ENCODE results near the gene LRBA. TPM values are rescaled to one million over a fixed set of nuclear protein-coding genes. Genes with fewer than 3 reads are reported as not detected.

Gene LRBA
- polyA plus RNA-seq, 1 donor: 52.8 TPM

- peak overlapping the region; percentile 62 for H3K4me3 ChIP-seq (ENCODE audit: low read length)
- peaks cover 18% of the 10 kb centered on the region for H3K36me3 ChIP-seq (ENCODE audit: control insufficient read depth, insufficient read depth, low read length)
- no CpG with 5 or more reads among the region's 66 CpGs for WGBS (ENCODE audit: insufficient coverage, low lambda C conversion rate)
- peak overlapping the region; percentile 52 for H3K27ac ChIP-seq (ENCODE audit: low read length)
- H3K27me3 ChIP-seq (ENCODE audit: control insufficient read depth, insufficient read depth, low read length): peaks cover 10% of the 10 kb centered on the region
- no peaks in the 10 kb centered on the region for H3K4me1 ChIP-seq (ENCODE audit: control insufficient read depth, insufficient read depth, low read length)
- peak in 1 of 2 donors; percentile 64 for DNase-seq
- H3K9me3 ChIP-seq (ENCODE audit: control insufficient read depth, low read depth, low read length): peaks cover 21% of the 10 kb centered on the region
Observed at GRCh38 chr4:150579551-150580234, 435.4 kb downstream of the LRBA start.

DNA sequence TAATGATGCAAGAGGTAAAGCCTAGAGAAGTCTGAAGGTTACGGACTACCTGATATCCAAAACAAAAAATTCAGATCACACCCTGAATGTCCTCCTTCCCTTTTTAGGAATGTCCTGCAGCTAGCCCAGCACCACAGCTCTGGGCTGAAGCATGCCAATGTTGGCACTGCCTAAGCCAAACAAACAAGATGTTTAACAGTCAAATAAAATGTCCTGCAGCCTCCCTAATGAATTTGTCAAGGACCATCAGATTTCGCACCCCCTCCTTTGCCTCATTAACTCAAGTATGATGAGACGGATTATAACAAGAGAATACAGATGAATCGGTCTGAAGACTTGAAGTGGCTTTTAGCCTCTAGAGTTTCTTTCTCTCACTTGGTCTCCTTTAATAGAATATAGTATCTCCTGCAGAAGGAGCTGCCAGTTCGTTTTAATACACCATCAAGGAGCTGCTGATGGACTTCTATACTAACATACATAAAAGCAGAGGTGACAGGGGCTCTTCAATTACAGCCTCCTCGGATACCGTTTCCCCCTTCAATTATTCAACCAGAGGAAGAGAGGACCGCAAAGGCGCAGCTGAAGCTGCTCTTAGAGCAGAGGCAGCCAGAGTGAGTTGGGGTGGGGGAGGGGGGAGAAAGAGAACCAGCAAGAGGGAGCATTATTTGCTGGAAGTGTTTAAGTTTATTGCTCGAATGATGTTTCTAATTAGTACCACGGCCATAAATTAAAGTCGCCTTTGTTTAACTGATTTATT, 436.2 kb downstream of the LRBA start:
- Histone ChIP-seq H3K4me1 (ENCODE audit: control insufficient read depth, insufficient read depth, low read length) (no peaks in the 10 kb centered on the region), H3K9me3 (ENCODE audit: control insufficient read depth, low read depth, low read length) (peaks cover 20% of the 10 kb centered on the region), H3K27me3 (ENCODE audit: control insufficient read depth, insufficient read depth, low read length) (peaks cover 10% of the 10 kb centered on the region), H3K4me3 (ENCODE audit: low read length) (peak overlapping the region; percentile 62), H3K27ac (ENCODE audit: low read length) (peak overlapping the region; percentile 52), H3K36me3 (ENCODE audit: control insufficient read depth, insufficient read depth, low read length) (peaks cover 16% of the 10 kb centered on the region)
- 56% methylated on average over 3 of the region's 12 CpGs for WGBS (ENCODE audit: insufficient coverage, low lambda C conversion rate)
- DNase-seq: peak in 1 of 2 donors; percentile 44

DNA sequence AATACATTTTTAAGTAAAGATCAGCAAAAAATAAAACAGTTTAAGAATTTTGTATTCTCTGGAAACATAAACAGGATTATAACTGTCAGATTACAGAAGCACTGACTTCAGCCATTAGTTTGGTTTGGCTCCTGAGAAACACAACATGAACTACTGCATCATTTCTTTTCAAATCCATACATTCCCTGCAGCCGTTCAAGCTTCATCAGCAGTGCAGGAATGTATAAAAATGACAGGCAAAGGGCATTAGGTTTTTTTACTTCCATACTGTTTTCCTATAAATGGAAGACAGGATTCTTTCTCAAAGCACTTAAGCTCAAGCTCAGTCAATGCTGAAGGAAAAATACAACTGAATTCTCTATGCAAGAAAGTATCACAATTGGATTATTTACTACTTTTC, 437.3 kb downstream of the LRBA start:
- DNase-seq: no peak
- peaks cover 9% of the 10 kb centered on the region for H3K9me3 ChIP-seq (ENCODE audit: control insufficient read depth, low read depth, low read length)
- H3K27ac ChIP-seq (ENCODE audit: low read length): no peak overlapping the region
- H3K36me3 ChIP-seq (ENCODE audit: control insufficient read depth, insufficient read depth, low read length): peaks cover 6% of the 10 kb centered on the region
- no peak overlapping the region for H3K4me3 ChIP-seq (ENCODE audit: low read length)
- WGBS (ENCODE audit: insufficient coverage, low lambda C conversion rate): no CpG with 5 or more reads among the region's 1 CpG
- H3K4me1 ChIP-seq (ENCODE audit: control insufficient read depth, insufficient read depth, low read length): no peaks in the 10 kb centered on the region
- H3K27me3 ChIP-seq (ENCODE audit: control insufficient read depth, insufficient read depth, low read length): peaks cover 8% of the 10 kb centered on the region

GRCh38 chr4:150574678-150575077, 440.4 kb downstream of the LRBA start:
- H3K4me1 ChIP-seq (ENCODE audit: control insufficient read depth, insufficient read depth, low read length): no peaks in the 10 kb centered on the region
- H3K4me3 ChIP-seq (ENCODE audit: low read length): no peak overlapping the region
- H3K27ac ChIP-seq (ENCODE audit: low read length): peak overlapping the region; percentile 1
- H3K27me3 ChIP-seq (ENCODE audit: control insufficient read depth, insufficient read depth, low read length): no peaks in the 10 kb centered on the region
- no peak for DNase-seq
- WGBS (ENCODE audit: insufficient coverage, low lambda C conversion rate): 73% methylated on average over 1 of the region's 3 CpGs
- H3K36me3 ChIP-seq (ENCODE audit: control insufficient read depth, insufficient read depth, low read length): no peaks in the 10 kb centered on the region
- H3K9me3 ChIP-seq (ENCODE audit: control insufficient read depth, low read depth, low read length): peaks cover 3% of the 10 kb centered on the region

DNA sequence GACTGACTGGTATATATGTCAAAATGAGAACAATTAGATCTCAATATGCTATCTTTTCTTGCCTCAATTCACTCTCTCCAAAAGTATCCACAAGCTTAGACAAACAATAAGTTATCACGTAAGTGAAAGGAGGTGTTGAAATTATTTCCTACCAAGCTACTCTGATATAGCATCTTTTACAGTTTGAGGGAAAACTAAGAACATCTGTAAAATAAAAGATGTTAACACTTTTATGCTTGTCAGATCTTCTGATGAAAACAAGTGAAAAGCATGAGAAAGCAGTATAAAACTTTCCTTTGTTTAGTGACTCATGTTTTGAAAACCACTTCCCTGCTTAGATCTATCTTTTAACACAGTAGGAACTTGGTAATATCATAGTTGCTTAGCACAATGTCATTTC, 441.6 kb downstream of the LRBA start:
- Histone ChIP-seq H3K9me3 (ENCODE audit: control insufficient read depth, low read depth, low read length) (no peaks in the 10 kb centered on the region), H3K4me1 (ENCODE audit: control insufficient read depth, insufficient read depth, low read length) (no peaks in the 10 kb centered on the region), H3K4me3 (ENCODE audit: low read length) (no peak overlapping the region), H3K36me3 (ENCODE audit: control insufficient read depth, insufficient read depth, low read length) (no peaks in the 10 kb centered on the region), H3K27me3 (ENCODE audit: control insufficient read depth, insufficient read depth, low read length) (no peaks in the 10 kb centered on the region), H3K27ac (ENCODE audit: low read length) (peak overlapping the region; percentile 22)
- WGBS (ENCODE audit: insufficient coverage, low lambda C conversion rate): no CpG with 5 or more reads among the region's 1 CpG
- DNase-seq: no peak

- H3K4me3 ChIP-seq (ENCODE audit: low read length): no peak overlapping the region
- no peaks in the 10 kb centered on the region for H3K27me3 ChIP-seq (ENCODE audit: control insufficient read depth, insufficient read depth, low read length)
- no peak for DNase-seq
- no peaks in the 10 kb centered on the region for H3K36me3 ChIP-seq (ENCODE audit: control insufficient read depth, insufficient read depth, low read length)
- H3K4me1 ChIP-seq (ENCODE audit: control insufficient read depth, insufficient read depth, low read length): no peaks in the 10 kb centered on the region
- no CpG with 5 or more reads among the region's 5 CpGs for WGBS (ENCODE audit: insufficient coverage, low lambda C conversion rate)
- H3K9me3 ChIP-seq (ENCODE audit: control insufficient read depth, low read depth, low read length): no peaks in the 10 kb centered on the region
- H3K27ac ChIP-seq (ENCODE audit: low read length): no peak overlapping the region
Observed at GRCh38 chr4:150572704-150573504, 442.2 kb downstream of the LRBA start.

- WGBS (ENCODE audit: insufficient coverage, low lambda C conversion rate): 71% methylated on average over 1 of the region's 1 CpG
- Histone ChIP-seq H3K27ac (ENCODE audit: low read length) (no peak overlapping the region), H3K4me1 (ENCODE audit: control insufficient read depth, insufficient read depth, low read length) (no peaks in the 10 kb centered on the region), H3K36me3 (ENCODE audit: control insufficient read depth, insufficient read depth, low read length) (peaks cover 2% of the 10 kb centered on the region), H3K4me3 (ENCODE audit: low read length) (no peak overlapping the region), H3K27me3 (ENCODE audit: control insufficient read depth, insufficient read depth, low read length) (no peaks in the 10 kb centered on the region), H3K9me3 (ENCODE audit: control insufficient read depth, low read depth, low read length) (no peaks in the 10 kb centered on the region)
- no peak for DNase-seq
Observed at GRCh38 chr4:150570862-150571261, 444.2 kb downstream of the LRBA start.

GRCh38 chr4:150569998-150570535, 445.0 kb downstream of the LRBA start:
- 83% methylated on average over 1 of the region's 4 CpGs for WGBS (ENCODE audit: insufficient coverage, low lambda C conversion rate)
- no peak overlapping the region for H3K27ac ChIP-seq (ENCODE audit: low read length)
- H3K36me3 ChIP-seq (ENCODE audit: control insufficient read depth, insufficient read depth, low read length): peaks cover 4% of the 10 kb centered on the region
- no peak for DNase-seq
- no peak overlapping the region for H3K4me3 ChIP-seq (ENCODE audit: low read length)
- no peaks in the 10 kb centered on the region for H3K4me1 ChIP-seq (ENCODE audit: control insufficient read depth, insufficient read depth, low read length)
- no peaks in the 10 kb centered on the region for H3K9me3 ChIP-seq (ENCODE audit: control insufficient read depth, low read depth, low read length)
- H3K27me3 ChIP-seq (ENCODE audit: control insufficient read depth, insufficient read depth, low read length): no peaks in the 10 kb centered on the region

DNA sequence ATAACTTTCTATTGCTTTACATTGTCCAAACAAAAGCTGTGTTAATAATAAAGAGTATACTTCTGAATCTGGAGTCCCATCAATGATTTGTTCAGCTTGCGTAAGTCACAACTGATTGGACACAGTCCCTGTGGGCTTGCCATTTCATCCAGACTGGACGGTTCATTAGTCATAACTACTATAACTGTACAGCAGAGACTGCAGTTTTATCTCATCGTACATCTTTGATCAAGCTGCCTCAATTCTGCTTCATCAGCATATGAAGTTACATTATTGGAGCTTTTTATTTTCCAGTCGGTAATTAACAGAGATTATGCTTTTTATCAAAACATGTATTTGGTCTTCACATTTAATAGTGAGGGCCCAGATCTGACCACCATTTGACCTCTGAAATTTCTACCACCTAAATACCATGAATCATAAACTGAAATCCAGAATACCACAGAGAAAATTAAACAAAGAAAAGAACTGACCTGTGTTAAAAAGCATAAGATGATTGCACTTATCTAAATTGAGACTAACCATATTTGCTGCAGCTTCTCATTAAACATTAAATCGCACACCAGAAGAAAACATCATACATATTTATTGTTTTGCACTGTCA, 445.6 kb downstream of the LRBA start:
- H3K27ac ChIP-seq (ENCODE audit: low read length): no peak overlapping the region
- DNase-seq: no peak
- H3K4me3 ChIP-seq (ENCODE audit: low read length): no peak overlapping the region

GRCh38 chr4:150567070-150567469, 448.0 kb downstream of the LRBA start:
- no peaks in the 10 kb centered on the region for H3K9me3 ChIP-seq (ENCODE audit: control insufficient read depth, low read depth, low read length)
- no peaks in the 10 kb centered on the region for H3K27me3 ChIP-seq (ENCODE audit: control insufficient read depth, insufficient read depth, low read length)
- no peaks in the 10 kb centered on the region for H3K4me1 ChIP-seq (ENCODE audit: control insufficient read depth, insufficient read depth, low read length)
- no peak overlapping the region for H3K4me3 ChIP-seq (ENCODE audit: low read length)
- 89% methylated on average over 3 of the region's 3 CpGs for WGBS (ENCODE audit: insufficient coverage, low lambda C conversion rate)
- no peak for DNase-seq
- no peak overlapping the region for H3K27ac ChIP-seq (ENCODE audit: low read length)
- H3K36me3 ChIP-seq (ENCODE audit: control insufficient read depth, insufficient read depth, low read length): peaks cover 6% of the 10 kb centered on the region

More for the DNA sequence above, 445.6 kb downstream of the LRBA start:
- Histone ChIP-seq H3K4me1 (ENCODE audit: control insufficient read depth, insufficient read depth, low read length) (no peaks in the 10 kb centered on the region), H3K9me3 (ENCODE audit: control insufficient read depth, low read depth, low read length) (no peaks in the 10 kb centered on the region), H3K36me3 (ENCODE audit: control insufficient read depth, insufficient read depth, low read length) (peaks cover 6% of the 10 kb centered on the region), H3K27me3 (ENCODE audit: control insufficient read depth, insufficient read depth, low read length) (no peaks in the 10 kb centered on the region)
- 87% methylated on average over 3 of the region's 5 CpGs for WGBS (ENCODE audit: insufficient coverage, low lambda C conversion rate)

Data from large intestine (tissue), 3 donors.